Astrocyte (in vitro differentiated cells and primary cell): ENCODE results near the gene KRTAP5-3.

Experiments used
- CTCF ChIP-seq: IDR thresholded peaks from 2 replicates; pipeline ENCODE4 v1.5.1; 2011; ENCODE audit warnings: low read depth, mild to moderate bottlenecking, inconsistent platforms, low read length, moderate library complexity; ENCODE audit not compliant: insufficient read depth
- EZH2 ChIP-seq: IDR thresholded peaks from 2 replicates; pipeline ENCODE4 v1.6.1; 2012; ENCODE audit warnings: mild to moderate bottlenecking, low read length, inconsistent platforms; ENCODE audit not compliant: insufficient read depth

GRCh38 chr11:1654388-1655167 is 46.3 kb upstream of the KRTAP5-3 start:
- TF ChIP-seq CTCF, result no peak
- no peak for TF ChIP-seq EZH2
